ENCODE measurements around the gene SHISA3.
"Not testable (repeated sequence)": the region's sequence is repeated elsewhere in the genome, so short reads cannot be mapped to it uniquely, and the experiment has no call there.

The SHISA3 gene

DNA sequence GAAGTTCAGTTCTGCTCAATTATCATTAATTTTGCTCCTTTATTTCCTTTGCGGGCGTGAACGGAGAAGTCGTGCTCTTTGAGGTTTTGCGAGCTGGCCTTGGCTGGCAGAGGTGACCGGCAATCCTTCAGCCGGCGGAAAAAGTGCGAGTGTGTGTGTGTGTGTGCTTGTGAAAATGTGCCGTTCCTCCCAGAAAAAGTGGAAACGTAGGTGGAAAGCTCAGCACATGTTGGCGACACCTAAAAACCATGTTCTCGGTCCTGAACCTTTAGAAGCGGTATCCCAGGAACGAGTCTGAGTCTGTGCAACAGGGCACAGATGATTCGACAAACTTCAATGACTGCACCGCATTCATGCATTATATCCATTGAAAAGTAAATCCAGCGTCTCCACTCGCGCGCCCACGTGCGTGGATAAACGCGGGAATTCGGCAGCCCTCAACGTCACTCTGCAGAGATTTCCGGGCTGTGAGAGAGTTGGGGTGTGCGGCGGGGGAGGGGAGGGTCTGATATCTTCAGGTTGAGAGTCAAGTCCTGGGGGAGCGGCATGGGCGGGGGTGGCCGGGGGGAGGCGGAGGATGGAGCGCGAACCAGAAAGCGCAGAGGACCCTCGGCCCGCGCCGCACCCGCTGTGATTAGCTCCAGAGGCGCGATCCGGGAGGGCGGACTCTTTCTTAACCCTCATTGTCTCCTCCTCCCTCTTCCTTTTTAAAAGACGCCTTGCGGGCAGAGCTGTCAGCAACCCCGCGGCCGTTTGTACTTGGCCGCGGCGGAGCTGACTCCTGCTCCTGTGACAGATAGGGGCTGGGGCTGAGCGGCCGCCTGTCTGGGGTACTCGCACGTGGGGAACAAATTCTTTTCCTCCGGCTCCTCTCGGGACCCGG lies at the start of gene SHISA3:
Gene SHISA3, plus strand, starts transcription at position 737 of the 883 bp plus-strand sequence. CDS start 569 bp downstream, outside the sequence.
- no peak for DNase-seq

DNA sequence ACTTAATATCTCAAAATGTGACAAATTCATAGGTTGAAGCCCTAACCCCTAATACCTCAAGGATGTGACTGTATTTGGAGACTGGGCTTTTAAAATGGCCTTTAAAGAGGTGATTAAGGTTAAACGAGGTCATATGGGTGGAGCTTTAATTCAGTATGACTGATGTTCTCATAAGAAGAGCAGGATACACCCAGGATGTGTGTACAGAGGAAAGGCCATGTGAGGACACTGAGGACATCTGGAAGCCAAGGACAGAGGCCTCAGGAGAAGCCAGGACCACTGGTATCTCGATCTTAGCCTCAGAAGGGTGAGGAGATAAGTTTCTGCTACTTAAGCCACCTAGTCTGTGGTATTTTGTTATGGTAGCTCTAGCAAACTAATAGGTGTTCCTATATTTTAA lies 49.0 kb upstream of the SHISA3 start:
- no peak for DNase-seq

- no peak for DNase-seq
Measured at GRCh38 chr4:42348692-42349091, 48.6 kb upstream of the SHISA3 start.

DNA sequence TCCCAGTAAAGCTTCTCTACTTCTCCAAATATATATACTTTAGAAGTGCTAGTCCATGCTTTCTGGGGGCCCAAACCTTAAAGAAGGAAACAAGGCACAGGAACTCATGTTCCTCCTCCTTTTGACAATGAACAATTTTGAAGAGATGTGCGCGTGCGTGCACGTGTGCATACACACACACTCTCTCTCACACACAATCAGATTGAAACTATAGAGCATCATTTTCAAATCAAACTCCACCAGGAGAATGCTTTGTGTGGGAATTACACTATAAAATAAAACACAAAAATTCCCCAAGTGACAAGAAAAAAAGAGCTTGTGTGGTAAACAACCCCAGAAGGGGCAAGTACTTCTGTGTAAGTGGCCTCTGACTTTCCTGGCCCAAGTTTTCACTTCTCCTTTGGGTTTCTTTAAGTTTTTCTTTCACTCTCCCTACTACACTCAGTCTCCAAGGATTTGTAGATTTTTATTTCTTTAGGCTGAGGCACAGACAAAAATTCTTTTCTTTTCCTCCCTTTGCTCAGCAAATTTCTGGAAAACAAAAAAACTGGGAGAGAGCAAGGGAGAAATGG lies 46.6 kb upstream of the SHISA3 start:
- no peak for DNase-seq

DNA sequence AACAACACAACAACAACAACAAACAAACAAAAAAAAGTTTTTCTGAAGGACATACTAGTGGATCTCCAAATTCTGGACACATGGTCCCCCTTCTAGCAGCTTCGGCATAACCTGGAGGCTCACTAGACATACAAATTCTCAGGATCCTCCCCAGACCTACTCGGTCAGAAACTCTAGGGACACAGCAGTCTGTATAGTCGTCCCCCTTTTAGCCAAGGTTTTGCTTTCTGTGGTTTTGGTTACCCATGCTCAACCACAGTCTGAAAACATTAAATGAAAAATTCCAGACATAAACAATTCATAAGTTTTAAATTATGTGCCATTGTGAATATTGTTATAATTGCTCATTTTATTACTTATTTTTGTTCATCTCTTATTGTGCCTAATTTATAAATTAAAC lies 45.2 kb upstream of the SHISA3 start:
- no peak for DNase-seq

DNA sequence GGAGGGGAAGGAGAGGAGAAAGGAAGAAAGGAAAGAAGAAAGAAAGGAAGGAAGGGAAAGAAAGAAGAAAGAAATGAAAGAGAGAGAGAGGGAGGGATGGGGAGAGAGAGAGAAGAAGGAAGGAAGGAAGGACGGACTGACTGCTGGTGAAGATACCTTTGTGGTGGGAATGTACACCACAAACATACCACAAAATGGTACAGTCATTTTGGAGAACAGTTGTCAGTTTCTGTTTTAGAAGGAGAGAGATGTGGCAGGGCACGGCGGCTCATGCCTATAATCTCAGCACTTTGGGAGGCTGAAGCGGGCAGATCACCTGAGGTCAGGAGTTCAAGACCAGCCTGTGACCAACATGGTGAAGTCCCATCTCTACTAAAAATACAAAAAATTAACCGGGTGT lies 40.0 kb upstream of the SHISA3 start:
- DNase-seq: no peak

DNA sequence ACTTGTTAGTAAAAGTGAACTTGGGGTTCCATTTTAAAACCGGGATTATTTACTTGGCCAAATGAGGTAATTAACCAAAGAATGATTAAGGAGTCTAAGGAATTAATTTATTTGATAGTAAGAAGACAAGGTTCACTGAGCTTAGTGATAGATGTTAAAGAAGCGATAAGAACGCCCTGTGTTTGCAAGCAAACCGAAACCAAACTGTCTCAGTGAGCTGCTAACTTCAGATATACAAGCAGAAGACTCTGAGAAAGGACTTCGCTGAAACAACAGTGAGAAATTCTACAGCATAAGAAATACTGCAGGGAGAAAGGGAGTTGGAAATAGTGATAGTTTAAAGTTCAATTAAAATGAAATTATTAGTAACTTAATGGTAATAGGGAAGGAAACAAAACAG lies 37.6 kb upstream of the SHISA3 start:
- peak; percentile 15 for DNase-seq

DNA sequence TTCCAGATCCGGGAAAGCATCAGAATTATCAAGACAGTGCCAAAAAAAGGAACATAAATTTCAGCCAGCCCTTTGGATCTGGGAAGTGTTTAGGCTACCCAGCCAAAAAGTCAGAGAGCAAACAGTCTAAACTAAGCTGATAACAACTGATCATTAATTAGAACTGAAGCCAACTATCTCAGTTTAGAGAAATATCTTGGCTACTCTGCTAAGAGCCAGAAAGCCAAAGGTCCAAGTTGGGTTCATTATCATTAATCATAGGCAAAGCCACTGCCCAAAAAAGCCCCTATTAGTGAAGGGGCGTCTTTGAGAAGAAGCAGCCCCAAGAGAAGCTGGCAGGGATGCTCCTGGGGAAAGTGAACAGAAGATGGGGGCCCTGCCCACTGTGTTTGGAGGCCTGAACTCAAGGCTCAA lies 37.0 kb upstream of the SHISA3 start:
- DNase-seq: no peak

DNA sequence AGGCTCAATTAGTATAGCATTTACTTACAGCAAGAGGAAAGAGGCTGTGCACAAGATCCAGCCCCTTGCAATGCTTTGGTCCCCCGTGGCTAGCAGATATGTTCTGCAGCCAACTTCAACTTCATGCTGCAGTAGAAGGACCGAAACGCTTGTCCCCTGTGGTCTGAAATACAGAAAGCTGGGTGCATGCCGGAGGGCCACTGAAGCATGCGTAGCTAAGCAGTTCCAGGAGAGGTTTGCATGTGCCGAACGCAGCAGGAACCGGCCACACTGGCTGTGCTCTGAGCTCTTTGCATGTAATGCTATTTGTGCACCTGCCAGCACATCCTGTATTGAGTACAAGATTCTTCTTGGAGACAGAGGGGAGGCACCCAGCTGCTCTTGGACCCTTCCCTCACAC lies 35.8 kb upstream of the SHISA3 start:
- no peak for DNase-seq

DNA sequence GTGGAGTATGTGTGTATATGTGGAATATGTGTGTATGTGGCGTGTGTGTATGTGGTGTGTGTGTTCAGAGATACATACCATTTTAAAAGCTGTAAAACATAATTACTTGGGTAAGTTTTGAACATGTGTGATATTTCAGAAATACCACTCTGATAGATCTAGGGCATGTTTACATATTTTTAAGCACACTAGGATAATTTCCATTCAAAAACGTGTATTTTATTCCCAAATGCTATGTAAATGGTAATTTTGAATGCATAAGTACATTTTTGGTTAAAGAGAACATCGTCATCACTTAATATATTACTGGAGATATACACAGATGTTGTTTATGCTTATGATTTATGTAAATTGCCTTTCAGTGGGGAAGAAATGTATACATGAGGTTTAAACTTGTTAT lies 34.7 kb upstream of the SHISA3 start:
- DNase-seq: no peak

DNA sequence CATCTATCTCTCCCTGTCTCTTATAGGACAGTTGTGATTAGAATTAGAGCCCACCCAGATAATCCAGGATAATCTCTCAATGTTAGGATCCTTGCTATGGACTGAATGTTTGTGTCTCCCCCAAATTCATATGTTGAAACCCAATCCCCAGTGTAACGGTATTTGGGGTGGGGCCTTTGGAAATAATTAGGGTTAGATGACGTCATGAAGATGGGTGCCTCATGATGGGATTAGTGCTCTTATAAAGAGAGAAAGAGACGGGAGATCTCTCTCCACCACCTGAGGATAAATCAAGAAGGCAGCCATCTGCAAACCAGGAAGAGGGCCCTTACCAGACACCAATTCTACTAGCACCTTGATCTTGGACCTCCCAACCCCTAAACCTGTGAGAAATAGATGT lies 33.7 kb upstream of the SHISA3 start:
- no peak for DNase-seq

GRCh38 chr4:42364266-42365053 lies 32.8 kb upstream of the SHISA3 start:
- no peak for DNase-seq

GRCh38 chr4:42366959-42367358 lies 30.3 kb upstream of the SHISA3 start:
- no peak for DNase-seq

DNA sequence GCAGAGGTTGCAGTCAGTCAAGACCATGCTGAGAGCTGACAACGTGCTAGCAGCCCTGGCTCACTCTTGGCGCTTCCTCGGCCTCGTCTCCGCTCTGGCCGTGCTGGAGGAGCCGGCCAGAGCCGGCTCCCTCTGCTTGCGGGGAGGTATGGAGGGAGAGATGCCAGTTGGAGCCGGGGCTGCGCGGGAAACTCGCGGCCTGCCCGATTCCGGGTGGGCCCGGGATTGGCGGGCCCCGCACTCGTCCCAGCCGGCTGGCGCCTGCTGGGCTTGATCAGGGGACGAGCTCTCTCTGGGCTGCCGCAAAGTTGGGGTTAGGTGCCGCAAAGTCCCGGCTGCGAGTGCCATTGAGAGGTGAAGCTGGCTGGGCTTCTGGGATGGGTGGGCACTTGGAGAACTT lies 27.8 kb upstream of the SHISA3 start:
- DNase-seq: no peak

GRCh38 chr4:42371305-42372252 lies 25.7 kb upstream of the SHISA3 start:
- DNase-seq: peak; percentile 43

GRCh38 chr4:42372303-42372702 lies 25.0 kb upstream of the SHISA3 start:
- DNase-seq: not testable (repeated sequence)

DNA sequence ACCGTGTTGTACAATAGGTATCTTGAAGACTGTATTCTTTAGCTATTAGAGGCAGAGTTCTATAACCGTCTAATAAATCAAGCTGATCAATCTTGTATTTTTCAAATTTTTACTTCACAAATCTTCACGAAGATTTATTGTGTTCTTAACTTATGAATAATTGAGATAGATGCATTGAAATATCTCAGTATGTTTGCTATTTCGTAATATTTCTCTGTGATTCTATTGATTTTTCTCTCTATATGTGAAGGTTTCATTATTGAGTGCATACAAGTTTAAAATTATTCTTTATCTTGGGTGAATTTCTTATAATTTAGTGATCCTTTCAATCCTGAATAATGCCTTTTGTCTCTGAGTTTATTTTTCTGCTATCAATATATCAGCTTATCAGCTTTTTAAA lies 19.8 kb upstream of the SHISA3 start:
- DNase-seq: no peak

DNA sequence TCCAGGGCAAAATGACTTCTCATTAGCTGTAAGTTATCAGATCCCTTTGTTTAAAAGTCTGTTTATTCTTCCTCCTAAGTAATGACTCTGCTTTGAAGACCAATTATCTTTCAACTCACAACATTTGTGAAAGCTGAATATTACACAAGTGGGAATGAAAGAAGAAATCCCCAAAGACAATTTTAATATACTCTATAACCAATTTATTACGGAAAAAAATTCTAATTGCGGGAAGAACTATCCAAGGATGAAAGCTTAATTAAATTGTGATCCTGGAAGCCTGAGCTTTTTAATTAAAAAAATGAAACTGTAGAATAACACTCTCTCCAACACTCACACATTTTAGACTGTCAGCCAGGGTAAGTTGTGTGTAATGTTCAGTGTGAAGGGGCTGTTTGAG lies 15.6 kb upstream of the SHISA3 start:
- no peak for DNase-seq

- no peak for DNase-seq
Measured at GRCh38 chr4:42385516-42385915, 11.8 kb upstream of the SHISA3 start.

- no peak for DNase-seq
Measured at GRCh38 chr4:42390622-42391354, 6.5 kb upstream of the SHISA3 start.

GRCh38 chr4:42391355-42391664 lies 6.0 kb upstream of the SHISA3 start:
- DNase-seq: no peak

DNA sequence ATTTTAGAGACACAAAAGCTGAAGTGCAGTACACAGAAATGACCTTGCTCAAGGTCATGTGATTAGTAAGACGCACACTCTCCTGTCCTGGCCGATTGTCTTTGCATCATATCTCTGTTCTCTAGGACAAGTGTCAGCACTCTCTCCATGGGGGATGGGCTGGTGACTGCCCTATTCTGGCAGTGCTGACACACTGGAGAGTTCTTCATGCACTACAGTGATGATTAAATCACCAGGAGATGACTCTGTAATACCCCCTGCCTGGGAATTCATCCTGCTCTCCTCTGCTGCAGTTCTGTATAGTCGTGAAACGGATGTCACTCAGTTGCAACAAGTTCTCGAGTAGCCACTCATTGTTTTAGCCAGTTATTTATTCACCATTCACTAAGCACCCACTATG lies 5.3 kb upstream of the SHISA3 start:
- DNase-seq: peak; percentile 30

Data from kidney glomerular epithelial cell (primary cell).